HG02610 (cell line): ENCODE data around the gene RHBDL3.
"Not testable (repeated sequence)": the region's sequence is repeated elsewhere in the genome, so short reads cannot be mapped to it uniquely, and the experiment has no call there.

Experiments
- ATAC-seq: cut with Tn5 transposase; IDR thresholded peaks from one replicate; pipeline ENCODE4 v1.9.1; 2021; ENCODE audit warnings: mild to moderate bottlenecking, moderate library complexity; ENCODE audit not compliant: unreplicated experiment

The RHBDL3 gene

DNA sequence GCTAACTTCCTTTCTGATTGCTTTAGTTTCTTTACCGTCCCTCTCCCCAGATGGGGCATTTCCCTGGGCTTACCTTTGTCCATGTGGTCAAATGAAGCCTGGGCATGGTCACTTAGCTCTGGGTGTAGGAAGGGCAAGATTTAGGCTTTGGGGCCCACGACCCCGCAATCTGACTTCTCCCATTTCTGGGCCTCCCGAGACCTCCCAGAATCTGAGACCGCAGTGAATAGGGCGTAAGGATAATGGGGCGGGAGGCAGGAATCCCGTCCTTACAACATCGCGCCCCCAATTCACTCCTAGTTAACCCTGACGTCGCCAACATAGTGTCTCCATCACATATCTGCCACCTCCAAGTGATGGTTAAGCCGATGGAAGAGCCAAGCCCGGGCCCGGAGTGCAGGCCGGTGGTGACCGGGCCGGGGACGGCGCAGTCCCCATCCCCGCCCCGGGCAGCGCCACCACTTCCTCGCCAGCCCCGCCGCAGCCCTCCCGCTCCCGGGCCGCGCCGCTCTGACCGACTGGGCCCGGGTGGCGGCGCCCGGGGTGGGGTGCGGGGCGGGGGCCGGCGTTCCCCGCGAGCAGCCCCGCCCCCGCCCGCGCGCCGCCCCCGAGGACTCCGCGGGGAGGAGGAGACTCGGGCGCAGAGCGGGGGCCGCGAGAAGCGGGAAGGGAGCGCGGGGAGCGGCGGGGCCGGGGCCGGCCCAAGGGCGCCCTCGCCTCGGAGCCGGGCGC lies at the start of gene RHBDL3:
Gene RHBDL3 (plus strand): TSS at position 641 of the 732 bp plus-strand sequence. CDS start 358 bp downstream, outside the sequence.
- no peak for ATAC-seq

GRCh38 chr17:32222621-32223020 lies 43.0 kb upstream of the RHBDL3 start:
- ATAC-seq = no peak

- no peak for ATAC-seq
Measured at GRCh38 chr17:32223703-32224102, 41.9 kb upstream of the RHBDL3 start.

- no peak for ATAC-seq
Measured at GRCh38 chr17:32226886-32227285, 38.7 kb upstream of the RHBDL3 start.

GRCh38 chr17:32227910-32228309 lies 37.7 kb upstream of the RHBDL3 start:
- ATAC-seq = no peak

- no peak for ATAC-seq
Measured at GRCh38 chr17:32235588-32235987, 30.0 kb upstream of the RHBDL3 start.

DNA sequence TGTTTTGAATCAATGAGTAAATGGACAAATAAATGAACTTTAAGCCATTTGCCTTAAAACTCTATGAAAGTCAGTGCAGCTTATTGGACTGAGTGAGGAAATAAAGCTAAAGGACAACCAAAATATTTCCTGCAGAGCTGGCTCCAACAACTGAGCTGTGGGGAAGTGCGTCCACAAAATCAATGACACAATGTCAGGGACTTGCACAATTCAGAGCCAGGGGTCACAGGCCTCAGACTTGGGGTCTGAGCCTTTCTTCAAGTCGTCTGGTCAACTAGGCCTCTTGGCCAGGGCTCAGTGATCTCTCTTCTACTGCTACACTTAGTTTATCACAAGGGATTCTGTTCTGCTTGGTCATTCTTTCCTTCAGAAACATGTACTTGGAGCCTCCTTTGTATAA lies 26.2 kb upstream of the RHBDL3 start:
- no peak for ATAC-seq

- ATAC-seq = no peak
Measured at GRCh38 chr17:32240750-32241149, 24.9 kb upstream of the RHBDL3 start.

- ATAC-seq = no peak
Measured at GRCh38 chr17:32241640-32242039, 24.0 kb upstream of the RHBDL3 start.

- no peak for ATAC-seq
Measured at GRCh38 chr17:32249475-32249874, 16.2 kb upstream of the RHBDL3 start.

DNA sequence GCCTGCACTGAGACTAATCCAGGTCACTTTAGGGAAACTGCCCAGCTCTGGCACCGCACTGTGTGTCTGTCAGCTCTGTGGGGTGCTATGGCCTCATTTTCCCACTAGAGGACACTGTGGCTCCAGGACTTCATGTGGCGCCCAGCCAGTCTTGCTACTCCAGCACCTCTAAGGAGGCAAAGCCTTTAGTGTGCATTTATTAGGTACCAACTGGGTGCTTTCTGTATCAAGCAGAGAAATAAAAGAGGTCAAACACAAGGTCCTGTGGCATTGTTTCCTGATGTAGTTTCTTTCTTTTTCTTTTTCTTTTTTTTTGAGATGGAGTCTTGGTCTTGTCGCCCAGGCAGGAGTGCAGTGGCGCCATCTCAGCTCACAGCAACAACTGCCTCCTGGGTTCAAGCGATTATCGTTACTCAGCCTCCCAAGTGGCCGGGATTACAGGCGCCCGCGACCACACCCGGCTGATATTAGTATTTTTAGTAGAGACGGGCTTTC lies 12.5 kb upstream of the RHBDL3 start:
- ATAC-seq = no peak

- ATAC-seq = no peak
Measured at GRCh38 chr17:32256012-32256700, 9.5 kb upstream of the RHBDL3 start.

DNA sequence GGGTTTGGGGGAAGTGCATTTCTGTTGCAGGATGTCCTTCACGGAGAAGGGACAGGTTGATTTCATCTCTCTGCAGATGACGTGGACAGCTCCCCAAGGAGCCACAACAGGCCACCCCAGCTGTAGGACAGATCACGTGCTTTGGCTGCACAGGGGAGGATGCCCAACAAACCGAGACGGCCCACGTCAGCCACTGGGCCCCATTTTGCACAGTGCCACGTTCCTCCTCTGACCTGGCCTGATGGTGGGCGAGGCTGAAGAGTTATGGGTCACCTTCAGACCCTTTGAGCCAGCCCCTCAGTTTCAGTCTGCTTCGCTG lies 9.0 kb upstream of the RHBDL3 start:
- no peak for ATAC-seq

- no peak for ATAC-seq
Measured at GRCh38 chr17:32258383-32259140, 7.1 kb upstream of the RHBDL3 start.

- no peak for ATAC-seq
Measured at GRCh38 chr17:32259586-32259985, 6.0 kb upstream of the RHBDL3 start.

DNA sequence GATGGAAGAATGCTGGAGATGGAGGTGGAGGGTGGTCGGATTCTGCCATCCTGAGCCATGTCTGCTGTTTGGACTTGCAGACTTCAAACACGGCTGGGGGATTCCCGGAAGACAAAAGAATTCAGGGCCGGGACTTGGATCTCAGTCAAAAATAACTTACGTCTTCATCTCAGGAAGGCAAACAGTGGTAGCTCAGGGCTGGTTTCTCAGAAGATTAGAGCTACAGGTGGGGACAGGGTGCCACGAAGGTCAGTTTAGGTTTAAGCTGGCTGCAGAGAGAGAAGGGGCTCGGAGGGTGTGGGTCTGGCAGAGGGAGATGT lies 4.3 kb upstream of the RHBDL3 start:
- no peak for ATAC-seq

DNA sequence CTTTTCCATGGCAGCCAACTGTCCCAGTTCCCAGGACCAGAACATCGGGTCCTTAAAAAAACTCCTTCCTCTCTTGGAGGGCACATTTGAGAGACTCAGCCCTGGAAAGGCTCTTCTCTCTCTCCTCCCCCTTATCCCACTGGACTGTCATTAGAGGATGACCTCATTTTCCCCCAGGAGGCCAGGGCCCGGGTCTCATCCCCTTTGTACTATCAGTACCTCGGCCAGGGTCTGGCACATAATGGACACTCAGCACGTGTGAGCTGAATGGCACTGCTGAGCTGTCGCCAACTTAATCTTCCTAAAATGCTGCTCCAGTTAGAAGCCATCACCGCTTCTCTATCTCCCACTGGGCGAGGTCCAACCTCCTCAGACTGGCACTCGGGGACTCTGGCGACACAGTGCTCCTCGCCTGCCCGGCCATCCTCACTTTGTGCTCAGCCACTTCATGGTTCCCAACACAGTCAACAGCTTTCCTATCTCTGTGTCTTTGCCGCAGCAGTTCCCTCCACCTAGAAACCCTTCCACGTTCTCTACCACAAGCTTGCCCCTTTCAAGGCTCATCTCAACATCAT lies 3.6 kb upstream of the RHBDL3 start:
- no peak for ATAC-seq

- ATAC-seq = not testable (repeated sequence)
Measured at GRCh38 chr17:32263515-32263914, 2.1 kb upstream of the RHBDL3 start.

DNA sequence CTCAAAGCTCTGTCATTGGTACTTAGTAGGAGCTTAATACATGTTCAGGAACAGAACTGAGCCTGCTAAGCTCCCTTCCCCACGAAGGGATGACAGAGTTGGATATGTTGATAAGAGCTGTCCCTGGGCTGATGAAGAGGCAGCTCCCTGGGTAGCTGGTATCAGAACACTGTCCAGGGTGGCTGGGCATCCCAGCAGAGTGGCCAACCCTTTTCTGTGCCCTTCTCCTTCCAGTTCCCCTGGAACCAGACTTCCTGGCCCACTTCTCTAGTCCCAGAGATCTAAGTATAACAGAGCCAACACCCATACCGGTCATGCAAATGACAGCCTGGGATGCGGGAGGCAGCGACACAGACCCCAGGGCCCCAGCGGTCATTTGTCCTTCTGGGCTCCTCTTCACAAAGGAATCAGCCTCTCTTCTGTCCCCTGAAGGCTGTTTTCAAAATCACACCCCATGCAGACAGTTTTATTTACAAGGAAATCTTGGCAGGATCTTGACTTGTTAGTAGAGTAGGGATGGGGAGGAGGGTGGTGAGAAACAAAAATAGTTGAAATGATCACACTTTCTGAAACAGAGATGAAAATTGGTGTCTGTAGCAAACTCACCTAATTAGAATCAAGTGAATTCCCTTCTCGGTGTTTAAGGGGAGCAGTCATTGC lies 1.4 kb upstream of the RHBDL3 start:
- ATAC-seq = no peak

DNA sequence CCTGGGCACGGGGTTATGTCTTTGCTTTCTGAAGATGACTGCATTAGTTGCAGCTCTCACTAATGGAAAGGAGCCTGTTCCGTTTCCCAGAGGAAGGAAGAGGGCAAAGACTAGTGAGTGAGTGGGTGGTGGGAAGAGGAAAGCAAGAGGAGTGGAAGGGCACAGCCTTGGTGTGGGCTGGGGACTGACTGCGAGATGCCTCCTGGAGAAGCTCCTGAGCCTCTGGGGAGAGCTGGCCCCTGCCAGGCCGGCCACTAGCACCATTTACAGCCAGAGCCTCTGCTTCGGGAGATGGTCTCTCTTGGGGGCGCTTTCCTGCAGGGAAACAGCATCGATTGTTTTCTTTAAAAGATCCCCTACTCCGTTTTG lies 825 bp upstream of the RHBDL3 start:
- ATAC-seq = no peak

DNA sequence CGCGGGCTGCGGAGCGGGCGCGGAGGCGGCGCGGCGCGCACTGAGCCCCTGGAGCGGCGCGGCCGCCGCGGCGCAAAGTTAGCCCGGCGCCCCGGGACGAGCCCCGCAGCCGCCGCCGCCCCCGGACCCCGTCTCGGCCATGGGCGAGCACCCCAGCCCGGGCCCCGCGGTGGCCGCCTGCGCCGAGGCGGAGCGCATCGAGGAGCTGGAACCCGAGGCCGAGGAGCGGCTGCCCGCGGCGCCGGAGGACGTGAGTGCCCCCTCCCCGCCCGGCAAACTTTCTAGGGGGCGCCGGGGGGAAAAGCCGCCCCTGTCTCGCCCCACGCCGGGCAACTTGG lies 388 bp downstream of the RHBDL3 start:
- no peak for ATAC-seq
